GM19463 (cell line): ENCODE data around the gene SLC26A1.
A peak's percentile ranks its signal among the peaks of the same experiment; 100 is the strongest.
"Not testable (repeated sequence)": the region's sequence is repeated elsewhere in the genome, so short reads cannot be mapped to it uniquely, and the experiment has no call there.

ENCODE experiments used
- ATAC-seq: cut with Tn5 transposase; IDR thresholded peaks from one replicate; pipeline ENCODE4 v1.9.1; 2021; ENCODE audit warnings: mild to moderate bottlenecking, moderate library complexity; ENCODE audit not compliant: unreplicated experiment

Gene SLC26A1

GRCh38 chr4:986428-986878 is 6.8 kb downstream of the SLC26A1 start:
- ATAC-seq = no peak

- ATAC-seq = peak; percentile 35
Observed at GRCh38 chr4:985123-985830, 7.9 kb downstream of the SLC26A1 start.

- no peak for ATAC-seq
Observed at GRCh38 chr4:984336-985054, 8.7 kb downstream of the SLC26A1 start.

- ATAC-seq = no peak
Observed at GRCh38 chr4:982814-983213, 10.4 kb downstream of the SLC26A1 start.

- ATAC-seq = no peak
Observed at GRCh38 chr4:982291-982690, 10.9 kb downstream of the SLC26A1 start.

- ATAC-seq = no peak
Observed at GRCh38 chr4:978957-979701, 14.1 kb downstream of the SLC26A1 start.

- ATAC-seq = not testable (repeated sequence)
Observed at GRCh38 chr4:976016-976415, 17.2 kb downstream of the SLC26A1 start.

- ATAC-seq = no peak
Observed at GRCh38 chr4:974668-975067, 18.5 kb downstream of the SLC26A1 start.

GRCh38 chr4:973431-974397 is 19.5 kb downstream of the SLC26A1 start, which contains the start of gene DGKQ:
DGKQ (minus strand) TSS chr4:973569; CDS start chr4:973482, 87 bp downstream.
- ATAC-seq = peak; percentile 88

- ATAC-seq = peak; percentile 39
Observed at GRCh38 chr4:972651-973424, 20.4 kb downstream of the SLC26A1 start.

- no peak for ATAC-seq
Observed at GRCh38 chr4:971666-972500, 21.3 kb downstream of the SLC26A1 start.

- ATAC-seq = no peak
Observed at GRCh38 chr4:970854-971520, 22.2 kb downstream of the SLC26A1 start.

GRCh38 chr4:970046-970745 is 23.0 kb downstream of the SLC26A1 start:
- no peak for ATAC-seq

- ATAC-seq = no peak
Observed at GRCh38 chr4:968621-969394, 24.4 kb downstream of the SLC26A1 start.

GRCh38 chr4:968221-968620 is 25.0 kb downstream of the SLC26A1 start:
- no peak for ATAC-seq

- ATAC-seq = no peak
Observed at GRCh38 chr4:967113-968104, 25.8 kb downstream of the SLC26A1 start.
